Left ventricle myocardium inferior (tissue), 1 donor: ENCODE measurements around the gene COX5B. TPM values are rescaled to one million over a fixed set of nuclear protein-coding genes. Genes with fewer than 3 reads are reported as not detected.
"Not testable (repeated sequence)": the region's sequence is repeated elsewhere in the genome, so short reads cannot be mapped to it uniquely, and the experiment has no call there.

ENCODE experiments used
- DNase-seq: peaks from one replicate; pipeline ENCODE4 v3.0.0-alpha.2; 2020
- H3K27ac ChIP-seq: fragments of 200-600 bp; replicated peaks from 2 replicates; pipeline ENCODE4 v1.8.0; 2021
- H3K27me3 ChIP-seq: fragments of 200-600 bp; 2 replicates; pipeline ENCODE4 v1.8.0; 2021; ENCODE audit warnings: low read depth
- H3K36me3 ChIP-seq: fragments of 200-600 bp; 2 replicates; pipeline ENCODE4 v1.8.0; 2021
- H3K4me1 ChIP-seq: fragments of 200-600 bp; 2 replicates; pipeline ENCODE4 v1.8.0; 2021
- H3K4me3 ChIP-seq: fragments of 200-600 bp; 2 replicates; pipeline ENCODE4 v1.8.0; 2021; ENCODE audit warnings: mild to moderate bottlenecking, moderate library complexity
- H3K9me3 ChIP-seq: fragments of 200-600 bp; replicated peaks from 2 replicates; pipeline ENCODE4 v1.8.0; 2021
- intact Hi-C: fragments of 100-400 bp; cut with micrococcal nuclease; formaldehyde crosslinking; loops from one replicate; pipeline ENCODE4 v1.11.0; 2022
- long read RNA-seq: library from polyadenylated mRNA; unstranded; transcript quantifications from one replicate; pipeline ENCODE4 v2.0.0, GENCODE V29; 2021
- total RNA-seq: library from RNA; stranded (reverse); fragmentation: NEBNext Ultra II Directional; extraction: Animal tissue kit (Norgen Biotek cat#: 25700); gene quantifications from one replicate; pipeline ENCODE4 v1.2.1, GENCODE V29; 2021
- TF ChIP-seq, protein P1 (sequence below): fragments of 200-600 bp; IDR thresholded peaks from 2 replicates; pipeline ENCODE4 v1.8.0; 2021; ENCODE audit warnings: antibody characterized with exemption, mild to moderate bottlenecking, borderline replicate concordance
- donor health status: DM: no; HTN: yes; CAD: no; lungs with severe emphysema.

Gene COX5B, protein sequence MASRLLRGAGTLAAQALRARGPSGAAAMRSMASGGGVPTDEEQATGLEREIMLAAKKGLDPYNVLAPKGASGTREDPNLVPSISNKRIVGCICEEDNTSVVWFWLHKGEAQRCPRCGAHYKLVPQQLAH
- 1,153 TPM for total RNA-seq
- long read RNA-seq, transcript COX5B-201 (4 exons, 712 nt) = major isoform, 628 of 650 reads
- long read RNA-seq, partial matches to known transcripts = 14 of 650 reads
- long read RNA-seq, other reads (novel, unspliced or antisense) = 3 of 650 reads

- peak; percentile 99 for DNase-seq
- intact Hi-C loops = no loop called here
- no peaks in the 10 kb centered on the region for H3K27me3 ChIP-seq
- H3K4me3 ChIP-seq = peak within 1 kb of the TSS; percentile 98
- H3K27ac ChIP-seq = peak within 1 kb of the TSS; percentile 98
- peaks cover 41% of the 10 kb centered on the region for H3K36me3 ChIP-seq
- TF ChIP-seq, protein P1, sequence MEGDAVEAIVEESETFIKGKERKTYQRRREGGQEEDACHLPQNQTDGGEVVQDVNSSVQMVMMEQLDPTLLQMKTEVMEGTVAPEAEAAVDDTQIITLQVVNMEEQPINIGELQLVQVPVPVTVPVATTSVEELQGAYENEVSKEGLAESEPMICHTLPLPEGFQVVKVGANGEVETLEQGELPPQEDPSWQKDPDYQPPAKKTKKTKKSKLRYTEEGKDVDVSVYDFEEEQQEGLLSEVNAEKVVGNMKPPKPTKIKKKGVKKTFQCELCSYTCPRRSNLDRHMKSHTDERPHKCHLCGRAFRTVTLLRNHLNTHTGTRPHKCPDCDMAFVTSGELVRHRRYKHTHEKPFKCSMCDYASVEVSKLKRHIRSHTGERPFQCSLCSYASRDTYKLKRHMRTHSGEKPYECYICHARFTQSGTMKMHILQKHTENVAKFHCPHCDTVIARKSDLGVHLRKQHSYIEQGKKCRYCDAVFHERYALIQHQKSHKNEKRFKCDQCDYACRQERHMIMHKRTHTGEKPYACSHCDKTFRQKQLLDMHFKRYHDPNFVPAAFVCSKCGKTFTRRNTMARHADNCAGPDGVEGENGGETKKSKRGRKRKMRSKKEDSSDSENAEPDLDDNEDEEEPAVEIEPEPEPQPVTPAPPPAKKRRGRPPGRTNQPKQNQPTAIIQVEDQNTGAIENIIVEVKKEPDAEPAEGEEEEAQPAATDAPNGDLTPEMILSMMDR = no peak
- peaks cover 38% of the 10 kb centered on the region for H3K4me1 ChIP-seq
- no peaks in the 10 kb centered on the region for H3K9me3 ChIP-seq
These were observed at the start of gene COX5B for GRCh38 chr2:97645695-97646629. Gene COX5B, plus strand, starts transcription at chr2:97646062. Its CDS starts 25 bp downstream, at chr2:97646087.

GRCh38 chr2:97596180-97596579 lies 49.7 kb upstream of the COX5B start:
- intact Hi-C loops, H3K36me3 ChIP-seq, H3K9me3 ChIP-seq, H3K4me3 ChIP-seq, H3K4me1 ChIP-seq, H3K27me3 ChIP-seq, H3K27ac ChIP-seq, DNase-seq: not testable (repeated sequence)

- H3K4me1 ChIP-seq, H3K4me3 ChIP-seq, H3K27me3 ChIP-seq, DNase-seq, H3K36me3 ChIP-seq, intact Hi-C loops, H3K27ac ChIP-seq, H3K9me3 ChIP-seq: not testable (repeated sequence)
These were observed 44.3 kb upstream of the COX5B start for GRCh38 chr2:97601537-97601936.

DNA sequence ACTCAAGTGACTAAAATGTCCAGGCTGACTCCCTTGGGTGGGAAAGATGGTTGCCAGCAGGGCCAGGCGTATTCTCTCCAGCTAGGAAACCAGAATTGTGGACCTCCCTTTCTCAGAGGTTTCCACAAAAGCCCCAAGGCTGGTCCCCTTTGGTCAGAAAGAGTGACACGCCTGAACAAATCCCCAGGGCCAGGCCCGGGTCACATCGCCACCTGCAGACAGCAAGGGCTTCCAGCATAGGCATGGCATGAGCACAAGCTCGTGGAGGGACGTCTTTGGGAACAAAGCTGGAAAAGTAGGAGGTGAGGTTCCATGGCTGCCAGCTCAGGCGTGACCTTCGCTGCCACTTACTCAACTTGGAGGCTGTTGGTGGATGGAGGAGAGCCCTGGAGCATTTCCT lies 40.8 kb upstream of the COX5B start:
- intact Hi-C loops, H3K4me3 ChIP-seq, DNase-seq, H3K27ac ChIP-seq, H3K9me3 ChIP-seq, H3K36me3 ChIP-seq, H3K27me3 ChIP-seq, H3K4me1 ChIP-seq: not testable (repeated sequence)

DNA sequence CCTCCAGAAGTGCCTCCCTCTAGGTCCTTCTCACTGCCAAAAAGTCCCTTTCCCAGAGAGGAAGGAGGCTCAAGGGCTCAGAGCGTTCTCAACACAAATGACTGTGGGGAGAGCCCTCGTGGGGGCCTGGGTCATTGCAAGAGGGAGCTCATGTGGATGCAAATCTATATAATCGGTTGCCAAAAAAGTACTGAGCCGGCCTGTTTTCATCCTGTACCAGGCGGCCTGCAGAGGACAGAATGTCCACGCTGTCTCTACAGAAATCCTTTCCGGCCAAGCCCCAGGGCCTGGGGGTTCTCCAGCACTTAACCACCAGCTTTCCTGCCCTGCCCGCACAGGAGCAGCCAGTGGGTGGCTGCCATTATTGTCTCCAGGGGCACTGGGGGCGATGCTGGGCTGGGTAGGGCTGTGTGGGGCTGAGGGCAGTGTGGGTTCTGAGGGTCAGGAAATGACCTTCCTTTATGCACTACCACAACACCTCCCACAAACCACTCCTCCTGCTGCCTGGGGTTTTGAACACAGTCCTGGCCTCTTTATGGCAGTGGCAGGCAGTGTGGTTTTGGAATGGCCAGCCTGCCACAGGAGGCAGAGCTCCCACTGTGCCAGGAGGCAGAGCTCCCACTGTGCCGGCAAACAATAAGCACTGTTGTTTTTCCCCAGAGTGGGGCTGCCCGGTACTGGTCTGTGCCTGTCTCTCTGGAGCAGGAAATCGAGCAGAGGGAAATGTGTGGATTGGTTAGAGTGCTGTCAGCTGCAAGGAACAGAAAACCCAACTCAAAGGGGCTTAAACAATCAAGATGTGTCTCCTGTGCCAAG lies 40.1 kb upstream of the COX5B start:
- H3K27me3 ChIP-seq, H3K4me1 ChIP-seq, H3K9me3 ChIP-seq, H3K27ac ChIP-seq, H3K36me3 ChIP-seq, DNase-seq, intact Hi-C loops, H3K4me3 ChIP-seq: not testable (repeated sequence)

DNA sequence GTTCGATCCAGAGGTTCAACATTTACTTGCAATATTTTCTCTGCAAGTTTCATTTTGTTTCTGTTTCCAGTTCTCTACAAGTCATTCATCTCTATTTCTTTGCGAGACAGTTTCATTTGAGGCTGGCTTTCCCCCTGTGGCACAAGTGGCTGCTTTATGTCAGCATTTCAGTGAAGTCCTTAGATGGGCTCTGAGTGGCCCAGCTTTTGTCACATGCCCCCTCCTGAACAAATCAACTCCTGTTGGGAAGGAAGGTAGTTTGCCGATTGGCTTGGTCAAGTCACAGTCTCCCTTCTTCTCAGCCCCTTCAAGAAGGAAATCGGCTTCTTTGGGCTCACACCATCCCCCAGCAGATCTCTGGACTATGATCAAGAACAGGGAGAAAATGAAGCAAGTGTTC lies 37.1 kb upstream of the COX5B start:
- H3K4me1 ChIP-seq, H3K9me3 ChIP-seq, H3K27ac ChIP-seq, DNase-seq, H3K36me3 ChIP-seq, H3K27me3 ChIP-seq, H3K4me3 ChIP-seq, intact Hi-C loops: not testable (repeated sequence)

- H3K4me3 ChIP-seq, H3K4me1 ChIP-seq, H3K9me3 ChIP-seq, H3K27me3 ChIP-seq, H3K27ac ChIP-seq, intact Hi-C loops, DNase-seq, H3K36me3 ChIP-seq: not testable (repeated sequence)
These were observed 34.0 kb upstream of the COX5B start for GRCh38 chr2:97611895-97612294.

- H3K27ac ChIP-seq, intact Hi-C loops, DNase-seq, H3K36me3 ChIP-seq, H3K4me3 ChIP-seq, H3K9me3 ChIP-seq, H3K4me1 ChIP-seq, H3K27me3 ChIP-seq: not testable (repeated sequence)
These were observed 30.1 kb upstream of the COX5B start for GRCh38 chr2:97615746-97616145.
